HEK293 (cell line): ENCODE data around the gene SPATA6L.
A peak's percentile ranks its signal among the peaks of the same experiment; 100 is the strongest.

Source experiments
- CTCF ChIA-PET: fragments of 350-600 bp; formaldehyde crosslinking; extraction: SDS; loops from one replicate; lab custom pipeline; 2021; ENCODE audit warnings: antibody characterized with exemption; lab: Yijun Ruan, JAX
- POLR2A ChIA-PET: fragments of 300-600 bp; formaldehyde crosslinking; extraction: SDS; loops from one replicate; lab custom pipeline; 2020; ENCODE audit warnings: antibody characterized with exemption, inconsistent platforms; lab: Yijun Ruan, JAX
- H3K27ac ChIP-seq: fragments of 200-500 bp; sonication (Bioruptor generic); 2 replicates; pipeline ENCODE4 v1.5.1; 2014; ENCODE audit warnings: low read depth, low read length, control low read depth, inconsistent platforms; ENCODE audit errors: extremely low read depth
- H3K36me3 ChIP-seq, 2 experiments: fragments of 200-500 bp in 1 of 2; sonication (Bioruptor generic) in 1 of 2; 1 replicate in 1 of 2; 2 replicates in 1 of 2; pipeline ENCODE4 v1.5.1; 2014 to 2017; ENCODE audit warnings: inconsistent platforms in 2 of 2, low read length in 2 of 2; ENCODE audit not compliant: control insufficient read depth in 2 of 2, insufficient read depth in 1 of 2
- H3K4me1 ChIP-seq: fragments of 200-500 bp; sonication (Bioruptor generic); 2 replicates; pipeline ENCODE4 v1.5.1; 2014; ENCODE audit warnings: mild to moderate bottlenecking, low read length, inconsistent platforms; ENCODE audit not compliant: control insufficient read depth, insufficient read depth
- H3K4me3 ChIP-seq: 2 replicates; pipeline ENCODE4 v1.5.1; 2011; ENCODE audit warnings: low read depth, mild to moderate bottlenecking, control low read depth, low read length, moderate library complexity
- H3K9me3 ChIP-seq: fragments of 200-500 bp; sonication (Bioruptor generic); 2 replicates; pipeline ENCODE4 v1.5.1; 2014; ENCODE audit warnings: low read depth, low read length, inconsistent platforms; ENCODE audit not compliant: control insufficient read depth, insufficient read depth
- IKZF3 ChIP-seq: fragments of 450-650 bp; IDR thresholded peaks from 2 replicates; pipeline ENCODE4 v1.5.0; 2018; ENCODE audit warnings: missing biosample characterization, mild to moderate bottlenecking, missing genetic modification characterization, moderate library complexity
- REST ChIP-seq: fragments of 450-650 bp; formaldehyde crosslinking; IDR thresholded peaks from 2 replicates; pipeline ENCODE4 v1.5.1; 2016; ENCODE audit warnings: missing biosample characterization, missing genetic modification characterization
- SALL2 ChIP-seq: fragments of 450-650 bp; formaldehyde crosslinking; IDR thresholded peaks from 2 replicates; pipeline ENCODE4 v1.5.0; 2017; ENCODE audit warnings: missing biosample characterization, mild to moderate bottlenecking, missing genetic modification characterization, borderline replicate concordance
- SP3 ChIP-seq: fragments of 450-650 bp; formaldehyde crosslinking; IDR thresholded peaks from 2 replicates; pipeline ENCODE4 v1.5.1; 2016; ENCODE audit warnings: missing biosample characterization, missing genetic modification characterization
- ZBTB26 ChIP-seq: fragments of 450-650 bp; formaldehyde crosslinking; optimal IDR thresholded peaks from 2 replicates; pipeline ENCODE3; 2016; ENCODE audit warnings: missing biosample characterization, mild to moderate bottlenecking, missing genetic modification characterization
- ZNF157 ChIP-seq: fragments of 450-650 bp; formaldehyde crosslinking; IDR thresholded peaks from 2 replicates; pipeline ENCODE4 v1.5.1; 2016; ENCODE audit warnings: missing biosample characterization, missing genetic modification characterization
- ZNF2 ChIP-seq: fragments of 450-650 bp; formaldehyde crosslinking; IDR thresholded peaks from 2 replicates; pipeline ENCODE4 v1.5.1; 2016; ENCODE audit warnings: missing biosample characterization, missing genetic modification characterization
- ZNF248 ChIP-seq: fragments of 450-650 bp; formaldehyde crosslinking; IDR thresholded peaks from 2 replicates; pipeline ENCODE4 v1.5.1; 2017; ENCODE audit warnings: missing biosample characterization, missing genetic modification characterization
- ZNF398 ChIP-seq: fragments of 450-650 bp; formaldehyde crosslinking; IDR thresholded peaks from 2 replicates; pipeline ENCODE4 v1.5.1; 2017; ENCODE audit warnings: missing biosample characterization, missing genetic modification characterization
- ZNF404 ChIP-seq: fragments of 450-650 bp; formaldehyde crosslinking; IDR thresholded peaks from 2 replicates; pipeline ENCODE4 v1.5.1; 2017; ENCODE audit warnings: missing biosample characterization, missing genetic modification characterization
- ZNF624 ChIP-seq: fragments of 450-650 bp; formaldehyde crosslinking; IDR thresholded peaks from 2 replicates; pipeline ENCODE4 v1.5.1; 2017; ENCODE audit warnings: missing biosample characterization, missing genetic modification characterization
- ZNF704 ChIP-seq: fragments of 450-650 bp; formaldehyde crosslinking; IDR thresholded peaks from 2 replicates; pipeline ENCODE4 v1.5.1; 2016; ENCODE audit warnings: missing biosample characterization, missing genetic modification characterization

SPATA6L gene

GRCh38 chr9:4588721-4589120 lies 77.6 kb downstream of the SPATA6L start:
- Histone ChIP-seq H3K4me3 (no peak overlapping the region), H3K9me3 (no peaks in the 10 kb centered on the region), H3K27ac (no peak overlapping the region), H3K4me1 (peaks cover 2% of the 10 kb centered on the region; the same call in 1 of the 2 replicates), H3K36me3 (peaks cover 0 to 11% of the 10 kb centered on the region in 2 experiments; a peak in 1 of 3 replicates)
- CTCF ChIA-PET, result interaction anchor here (1.1 kb wide), 1 partner anchor 16 kb away, joined by 3 read pairs; no protein-coding TSS in a partner anchor
- POLR2A ChIA-PET, result interaction anchor here (0.5 to 0.6 kb wide), 2 partner anchors 20 to 190 kb away, joined by 4 to 5 read pairs; no protein-coding TSS in a partner anchor
- TF ChIP-seq ZNF157 (tag by site-specific recombination) (no peak), ZNF624 (tag by site-specific recombination) (no peak), ZBTB26 (tag by site-specific recombination) (no peak)

- ChIA-PET CTCF (no interaction called here), POLR2A (no interaction called here)
- H3K9me3 ChIP-seq, result no peaks in the 10 kb centered on the region
Measured at GRCh38 chr9:4585135-4585534, 81.1 kb downstream of the SPATA6L start.

GRCh38 chr9:4584636-4585035 lies 81.6 kb downstream of the SPATA6L start:
- Histone ChIP-seq H3K36me3 (peaks cover 0 to 11% of the 10 kb centered on the region in 2 experiments; a peak in 1 of 3 replicates), H3K4me3 (no peak overlapping the region), H3K9me3 (no peaks in the 10 kb centered on the region), H3K27ac (no peak overlapping the region), H3K4me1 (peaks cover 2% of the 10 kb centered on the region; the same call in 1 of the 2 replicates)
- ChIA-PET CTCF (interaction anchor here (1.0 kb wide), 1 partner anchor 19 kb away, joined by 3 read pairs; no protein-coding TSS in a partner anchor), POLR2A (no interaction called here)
- TF ChIP-seq ZNF404 (tag by site-specific recombination), result no peak
- TF ChIP-seq ZNF248 (tag by site-specific recombination), result no peak
- no peak for TF ChIP-seq ZNF398
- TF ChIP-seq SALL2 (tag by site-specific recombination), result no peak
- no peak for TF ChIP-seq IKZF3 (tag by site-specific recombination)
- TF ChIP-seq ZNF704, result no peak

More at GRCh38 chr9:4585135-4585534, 81.1 kb downstream of the SPATA6L start:
- TF ChIP-seq SP3 (tag by site-specific recombination), result no peak
- TF ChIP-seq REST (tag by site-specific recombination), result peak; percentile 92
- TF ChIP-seq ZNF2, result no peak
- no peak overlapping the region for H3K4me3 ChIP-seq
- H3K27ac ChIP-seq, result no peak overlapping the region
- H3K4me1 ChIP-seq, result peaks cover 2% of the 10 kb centered on the region; the same call in 1 of the 2 replicates
- H3K36me3 ChIP-seq, result peaks cover 0 to 11% of the 10 kb centered on the region in 2 experiments; a peak in 1 of 3 replicates
